Effector memory CD4-positive, alpha-beta T cell (primary cell): ENCODE measurements around the gene VPS35L.
"Not testable (repeated sequence)": the region's sequence is repeated elsewhere in the genome, so short reads cannot be mapped to it uniquely, and the experiment has no call there.

Source experiments
- DNase-seq, 3 donors: peaks; one replicate each; pipeline ENCODE4 v3.0.0-alpha.2; 2020
- H3K27ac ChIP-seq: 2 replicates; pipeline ENCODE4 v1.7.0; 2013; ENCODE audit warnings: mild to moderate bottlenecking, low read length, moderate library complexity; ENCODE audit not compliant: insufficient read depth, poor library complexity, severe bottlenecking
- H3K27me3 ChIP-seq: replicated peaks from 2 replicates; pipeline ENCODE4 v1.7.0; 2013; ENCODE audit warnings: mild to moderate bottlenecking, low read length; ENCODE audit not compliant: insufficient read depth, control insufficient read depth, poor library complexity, severe bottlenecking
- H3K36me3 ChIP-seq: 2 replicates; pipeline ENCODE4 v1.7.0; 2013; ENCODE audit warnings: mild to moderate bottlenecking, low read length, moderate library complexity; ENCODE audit not compliant: control insufficient read depth, insufficient read depth
- H3K4me1 ChIP-seq: 2 replicates; pipeline ENCODE4 v1.7.0; 2013; ENCODE audit warnings: low read length, mild to moderate bottlenecking; ENCODE audit not compliant: control insufficient read depth, insufficient read depth, poor library complexity, severe bottlenecking
- H3K4me3 ChIP-seq: 2 replicates; pipeline ENCODE4 v1.7.0; 2013; ENCODE audit warnings: low read length, low read depth, mild to moderate bottlenecking; ENCODE audit not compliant: insufficient read depth, poor library complexity, severe bottlenecking
- H3K9me3 ChIP-seq: 2 replicates; pipeline ENCODE4 v1.7.0; 2013; ENCODE audit warnings: mild to moderate bottlenecking, low read length, moderate library complexity; ENCODE audit not compliant: control insufficient read depth

Gene VPS35L

DNA sequence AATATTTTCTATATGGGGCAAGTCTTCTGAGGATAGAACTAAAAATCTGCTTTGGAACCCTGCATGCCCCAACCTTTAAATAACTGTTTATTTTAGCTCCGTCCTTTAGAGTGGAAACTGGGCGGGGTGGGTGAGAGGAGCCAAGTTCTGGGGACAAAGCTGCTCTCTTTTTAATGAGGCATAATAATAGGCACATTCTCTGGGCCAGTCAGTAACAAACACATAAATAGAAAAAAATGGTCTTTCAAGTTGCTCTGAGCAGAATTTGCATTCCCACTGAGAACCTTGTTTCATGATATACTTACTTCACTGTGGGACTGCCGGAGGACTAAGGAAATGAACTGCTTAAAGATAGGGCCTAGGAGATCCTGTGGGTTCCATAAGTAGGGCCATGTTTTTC, 111.0 kb downstream of the VPS35L start:
- Histone ChIP-seq H3K27me3 (no peaks in the 10 kb centered on the region), H3K36me3 (peaks cover 4% of the 10 kb centered on the region), H3K4me3 (no peak overlapping the region), H3K4me1 (no peaks in the 10 kb centered on the region), H3K9me3 (no peaks in the 10 kb centered on the region), H3K27ac (no peak overlapping the region)
- no peak for DNase-seq

DNA sequence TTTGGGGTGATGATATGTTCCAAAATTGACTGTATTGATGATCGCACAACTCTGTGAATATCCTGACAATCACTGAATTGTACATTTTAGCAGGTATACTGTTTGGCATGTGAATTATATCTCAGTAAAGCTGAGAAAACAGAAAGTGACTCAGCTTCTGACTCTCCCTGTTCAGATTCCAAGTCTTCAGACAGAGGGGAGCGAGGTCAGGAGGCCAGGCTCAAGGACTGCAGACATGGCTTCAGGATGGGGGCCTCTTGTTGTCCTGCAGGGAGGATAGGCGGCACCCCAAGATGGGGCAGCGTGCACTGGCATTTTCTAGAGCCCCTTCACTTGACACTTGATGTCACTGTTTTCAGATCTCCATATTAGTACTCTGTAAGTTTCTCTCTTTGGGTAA, 116.9 kb downstream of the VPS35L start:
- no peaks in the 10 kb centered on the region for H3K27me3 ChIP-seq
- no peak overlapping the region for H3K4me3 ChIP-seq
- DNase-seq: no peak
- no peaks in the 10 kb centered on the region for H3K4me1 ChIP-seq
- H3K9me3 ChIP-seq: no peaks in the 10 kb centered on the region
- H3K36me3 ChIP-seq: peaks cover 8% of the 10 kb centered on the region
- H3K27ac ChIP-seq: no peak overlapping the region

DNA sequence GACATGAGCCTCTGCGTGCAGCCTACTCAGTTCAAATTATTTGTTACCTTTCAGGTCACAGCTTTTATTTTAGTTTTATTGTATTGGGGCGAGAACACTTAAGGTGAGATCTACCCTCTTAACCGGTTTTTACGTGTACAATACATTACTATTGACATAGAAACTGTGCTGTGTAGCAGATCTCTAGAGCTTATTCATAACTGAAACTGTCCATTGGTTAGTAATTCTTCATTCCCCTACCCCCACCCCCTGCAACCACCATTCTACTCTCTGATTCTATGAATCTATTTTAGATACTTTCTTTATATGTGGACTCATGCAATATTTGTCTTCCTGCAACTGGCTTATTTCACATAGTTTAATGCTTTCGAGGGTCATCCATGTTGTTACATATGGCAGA, 119.0 kb downstream of the VPS35L start:
- peaks cover 4% of the 10 kb centered on the region for H3K36me3 ChIP-seq
- no peaks in the 10 kb centered on the region for H3K4me1 ChIP-seq
- H3K27me3 ChIP-seq: no peaks in the 10 kb centered on the region
- DNase-seq: no peak
- no peaks in the 10 kb centered on the region for H3K9me3 ChIP-seq
- no peak overlapping the region for H3K4me3 ChIP-seq
- H3K27ac ChIP-seq: no peak overlapping the region

DNA sequence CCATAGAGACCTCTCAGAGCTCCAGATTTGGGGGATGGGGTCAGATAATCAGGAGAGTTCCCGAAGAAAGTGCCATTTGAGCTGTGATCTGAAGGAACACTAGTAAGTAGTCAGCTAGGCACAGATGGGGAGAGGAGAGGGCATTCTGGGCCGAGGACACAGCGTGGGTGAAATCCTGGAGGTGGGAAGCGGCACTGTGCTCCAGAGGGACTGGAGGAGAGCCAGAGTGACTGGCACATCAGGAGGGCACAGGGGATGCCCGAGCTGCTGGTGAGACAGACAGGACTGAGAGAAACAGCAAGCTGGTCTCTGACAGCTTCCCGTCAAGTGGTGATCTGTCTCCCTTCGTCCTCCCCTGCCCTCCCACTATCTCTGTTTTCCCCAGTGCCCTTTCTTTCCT, 121.9 kb downstream of the VPS35L start:
- H3K4me1 ChIP-seq: no peaks in the 10 kb centered on the region
- H3K9me3 ChIP-seq: no peaks in the 10 kb centered on the region
- H3K27me3 ChIP-seq: no peaks in the 10 kb centered on the region
- no peak overlapping the region for H3K27ac ChIP-seq
- DNase-seq: no peak
- no peaks in the 10 kb centered on the region for H3K36me3 ChIP-seq
- H3K4me3 ChIP-seq: no peak overlapping the region

DNA sequence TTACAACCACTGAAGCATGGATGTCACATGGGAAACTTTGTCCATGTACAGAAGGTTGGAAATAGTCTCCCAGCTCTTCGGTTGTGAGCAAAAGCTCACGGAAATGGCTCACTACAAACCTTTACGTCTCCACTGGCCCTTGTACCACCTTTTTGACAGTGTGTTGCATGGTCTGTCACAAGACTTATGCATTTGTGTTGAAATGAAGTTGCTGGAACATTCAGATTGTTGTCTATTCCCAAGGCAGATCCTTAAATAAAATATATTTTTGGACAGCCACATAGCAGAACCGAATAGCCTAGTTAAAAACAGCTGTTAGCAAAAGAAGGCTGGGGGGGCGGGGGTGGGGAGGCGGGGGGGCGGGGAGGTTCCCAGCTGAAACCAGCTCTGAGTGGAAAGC, 123.3 kb downstream of the VPS35L start:
- H3K4me1 ChIP-seq: no peaks in the 10 kb centered on the region

DNA sequence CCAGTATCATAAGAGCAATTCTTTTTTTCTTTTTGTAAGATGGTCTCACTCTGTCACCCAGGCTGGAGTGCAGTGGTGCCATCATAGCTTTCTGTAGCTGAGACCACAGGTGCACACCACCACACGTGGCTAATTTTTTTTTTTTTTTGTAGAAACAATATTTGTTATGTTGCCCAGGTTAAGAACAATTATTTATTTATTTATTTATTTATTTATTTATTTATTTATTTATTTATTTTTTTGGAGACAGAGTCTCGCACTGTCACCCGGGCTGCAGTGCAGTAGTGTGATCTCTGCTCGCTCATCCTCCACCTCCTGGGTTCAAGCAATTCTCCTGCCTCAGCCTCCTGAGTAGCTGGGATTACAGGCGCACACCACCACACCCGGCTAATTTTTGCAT, 123.8 kb downstream of the VPS35L start:
- not testable (repeated sequence) for H3K9me3 ChIP-seq, DNase-seq
- H3K36me3 ChIP-seq: peaks cover 16% of the 10 kb centered on the region

More for the DNA sequence above, 123.3 kb downstream of the VPS35L start:
- no peak for DNase-seq
- Histone ChIP-seq H3K36me3 (peaks cover 12% of the 10 kb centered on the region), H3K27me3 (no peaks in the 10 kb centered on the region), H3K9me3 (no peaks in the 10 kb centered on the region), H3K27ac (no peak overlapping the region), H3K4me3 (no peak overlapping the region)

GRCh38 chr16:19680881-19681340, 125.4 kb downstream of the VPS35L start:
- H3K4me3 ChIP-seq: no peak overlapping the region
- DNase-seq: no peak
- no peaks in the 10 kb centered on the region for H3K27me3 ChIP-seq
- H3K36me3 ChIP-seq: peaks cover 26% of the 10 kb centered on the region
- no peaks in the 10 kb centered on the region for H3K9me3 ChIP-seq
- no peaks in the 10 kb centered on the region for H3K4me1 ChIP-seq
- H3K27ac ChIP-seq: no peak overlapping the region

More for the DNA sequence above, 123.8 kb downstream of the VPS35L start:
- not testable (repeated sequence) for H3K4me1 ChIP-seq, H3K27ac ChIP-seq, H3K4me3 ChIP-seq, H3K27me3 ChIP-seq

GRCh38 chr16:19681637-19682036, 126.1 kb downstream of the VPS35L start:
- no peak overlapping the region for H3K4me3 ChIP-seq
- H3K27ac ChIP-seq: no peak overlapping the region
- H3K36me3 ChIP-seq: peaks cover 30% of the 10 kb centered on the region
- no peak for DNase-seq
- no peaks in the 10 kb centered on the region for H3K27me3 ChIP-seq
- no peaks in the 10 kb centered on the region for H3K4me1 ChIP-seq
- H3K9me3 ChIP-seq: no peaks in the 10 kb centered on the region

DNA sequence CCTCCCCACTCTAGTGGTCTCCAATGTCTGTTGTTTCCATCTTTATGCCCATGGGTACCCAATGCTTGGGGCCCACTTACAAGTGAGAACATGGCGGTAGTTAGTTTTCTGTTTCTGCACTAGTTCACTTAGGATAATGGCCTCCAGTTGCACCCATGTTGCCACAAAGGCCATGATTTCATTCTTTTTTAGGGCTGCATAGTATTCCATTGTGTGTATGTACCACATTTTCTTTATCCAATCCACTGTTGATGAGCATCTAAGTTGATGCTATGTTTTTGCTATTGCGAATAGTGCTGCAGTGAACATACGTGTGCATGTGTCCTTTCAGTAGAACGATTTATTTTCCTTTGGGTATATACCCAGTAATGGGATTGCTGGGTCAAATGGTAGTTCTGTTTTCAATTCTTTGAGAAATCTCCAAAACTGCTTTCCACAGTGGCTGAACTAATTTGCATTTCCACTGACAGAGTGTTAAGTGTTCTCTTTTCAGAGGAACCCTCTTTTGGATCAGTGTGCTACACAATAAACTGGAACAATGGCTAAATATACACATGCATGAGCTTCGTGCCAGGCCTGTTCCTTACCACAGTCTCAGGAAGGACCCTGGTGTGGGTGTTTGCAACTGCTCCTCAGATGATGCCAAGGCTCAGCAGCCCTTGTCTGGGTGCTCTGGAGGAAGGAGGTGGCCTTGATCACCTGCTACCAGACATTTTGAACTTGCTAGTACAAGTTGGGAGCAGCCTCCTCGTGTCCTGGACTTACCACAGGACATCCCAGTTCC, 128.1 kb downstream of the VPS35L start:
- no peaks in the 10 kb centered on the region for H3K27me3 ChIP-seq

DNA sequence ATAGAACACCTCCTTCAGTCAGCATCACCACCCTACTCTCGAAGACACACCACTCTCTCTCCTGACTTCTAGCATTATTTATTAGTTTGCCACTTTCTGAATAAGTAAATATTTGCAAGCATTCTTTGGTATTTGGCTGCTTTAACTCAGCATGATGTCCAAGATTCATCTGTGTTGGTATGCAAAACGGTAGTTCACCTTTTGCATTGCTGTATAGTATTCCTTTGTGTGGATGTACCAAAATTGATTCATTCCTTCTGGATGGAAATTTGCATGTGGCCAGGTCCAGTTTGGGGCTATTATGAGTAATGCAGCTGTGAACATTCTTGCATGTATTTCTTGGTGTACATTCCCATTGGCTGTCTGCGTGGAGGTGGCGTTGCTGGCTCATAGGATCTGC, 129.7 kb downstream of the VPS35L start:
- no peak overlapping the region for H3K4me3 ChIP-seq
- peaks cover 7% of the 10 kb centered on the region for H3K4me1 ChIP-seq
- no peak overlapping the region for H3K27ac ChIP-seq
- no peaks in the 10 kb centered on the region for H3K9me3 ChIP-seq
- H3K27me3 ChIP-seq: no peaks in the 10 kb centered on the region
- peaks cover 42% of the 10 kb centered on the region for H3K36me3 ChIP-seq
- DNase-seq: no peak

More for the DNA sequence above, 128.1 kb downstream of the VPS35L start:
- Histone ChIP-seq H3K36me3 (peaks cover 41% of the 10 kb centered on the region), H3K4me1 (no peaks in the 10 kb centered on the region), H3K27ac (no peak overlapping the region), H3K9me3 (no peaks in the 10 kb centered on the region), H3K4me3 (no peak overlapping the region)
- no peak for DNase-seq
